OCI-LY7 (cell line): ENCODE data around the gene GABPB2.

ENCODE experiments used
- EZH2phosphoT487 ChIP-seq: fragments of 200-600 bp; sonication (generic); IDR thresholded peaks from 2 replicates; pipeline ENCODE4 v1.6.1; 2018; ENCODE audit warnings: low read depth, borderline replicate concordance, mild to moderate bottlenecking, mixed run types, antibody characterized with exemption, low read length, moderate library complexity, mixed read lengths
- TF ChIP-seq, protein P1 (sequence below): fragments of 200-600 bp; sonication (generic); conservative IDR thresholded peaks from 2 replicates; pipeline ENCODE4 v1.5.1; 2014; ENCODE audit warnings: mild to moderate bottlenecking, antibody characterized with exemption, low read length, moderate library complexity, mixed read lengths

DNA sequence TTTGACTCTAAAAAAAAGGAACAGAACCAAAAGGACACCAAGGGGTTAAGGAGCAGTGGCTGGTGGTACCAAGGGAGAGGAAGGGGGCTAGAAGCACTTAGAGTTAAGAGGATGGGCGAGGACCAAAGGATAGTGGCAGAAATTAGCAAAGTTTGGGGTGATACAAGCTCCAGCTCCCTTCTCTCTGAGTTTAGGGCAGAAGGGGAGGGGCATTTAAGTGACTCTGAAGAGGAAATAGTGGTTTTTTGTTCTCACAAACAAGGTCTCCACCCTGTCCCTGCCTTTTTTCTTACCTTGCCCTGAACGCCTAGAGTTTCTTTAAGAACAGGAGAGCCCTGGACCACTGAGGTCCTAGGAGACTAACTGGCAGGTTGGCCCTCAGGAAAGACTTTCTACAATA, 14.4 kb upstream of the GABPB2 start:
- TF ChIP-seq, protein P1, sequence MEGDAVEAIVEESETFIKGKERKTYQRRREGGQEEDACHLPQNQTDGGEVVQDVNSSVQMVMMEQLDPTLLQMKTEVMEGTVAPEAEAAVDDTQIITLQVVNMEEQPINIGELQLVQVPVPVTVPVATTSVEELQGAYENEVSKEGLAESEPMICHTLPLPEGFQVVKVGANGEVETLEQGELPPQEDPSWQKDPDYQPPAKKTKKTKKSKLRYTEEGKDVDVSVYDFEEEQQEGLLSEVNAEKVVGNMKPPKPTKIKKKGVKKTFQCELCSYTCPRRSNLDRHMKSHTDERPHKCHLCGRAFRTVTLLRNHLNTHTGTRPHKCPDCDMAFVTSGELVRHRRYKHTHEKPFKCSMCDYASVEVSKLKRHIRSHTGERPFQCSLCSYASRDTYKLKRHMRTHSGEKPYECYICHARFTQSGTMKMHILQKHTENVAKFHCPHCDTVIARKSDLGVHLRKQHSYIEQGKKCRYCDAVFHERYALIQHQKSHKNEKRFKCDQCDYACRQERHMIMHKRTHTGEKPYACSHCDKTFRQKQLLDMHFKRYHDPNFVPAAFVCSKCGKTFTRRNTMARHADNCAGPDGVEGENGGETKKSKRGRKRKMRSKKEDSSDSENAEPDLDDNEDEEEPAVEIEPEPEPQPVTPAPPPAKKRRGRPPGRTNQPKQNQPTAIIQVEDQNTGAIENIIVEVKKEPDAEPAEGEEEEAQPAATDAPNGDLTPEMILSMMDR, result no peak
- no peak for TF ChIP-seq EZH2phosphoT487
